NCI-H446 (cell line): ENCODE data around the gene MAF.

ENCODE experiments used
- DNase-seq, 2 experiments: peaks; one replicate each; lab custom pipeline; 2025; lab: John Stamatoyannopoulos, UW

Gene MAF

DNA sequence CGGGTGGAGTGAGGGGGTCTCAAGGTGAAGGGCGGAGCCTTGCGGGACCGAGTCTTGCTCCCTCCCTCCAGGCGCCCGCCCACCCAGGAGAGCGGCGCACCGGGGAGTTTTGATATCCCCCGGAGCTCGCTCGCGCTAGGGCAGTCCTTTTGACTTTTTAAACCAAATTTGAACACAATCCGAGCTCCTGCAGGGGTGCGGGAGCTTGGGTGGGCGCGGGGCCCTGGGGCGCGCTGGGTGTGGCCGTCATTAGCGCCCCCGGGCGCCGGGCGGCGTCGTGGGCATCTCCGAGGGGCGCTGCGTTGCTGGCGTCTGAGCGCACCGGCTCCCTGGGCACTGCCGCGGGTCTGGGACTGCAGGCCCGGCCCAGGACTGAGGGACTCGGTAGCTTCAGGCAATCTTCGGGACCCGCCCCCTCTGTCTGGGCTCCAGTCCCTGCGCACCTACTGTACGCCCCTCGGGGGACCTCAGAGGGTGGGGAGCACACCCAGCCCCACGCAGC lies 10.9 kb downstream of the MAF start:
- no peak for DNase-seq

DNA sequence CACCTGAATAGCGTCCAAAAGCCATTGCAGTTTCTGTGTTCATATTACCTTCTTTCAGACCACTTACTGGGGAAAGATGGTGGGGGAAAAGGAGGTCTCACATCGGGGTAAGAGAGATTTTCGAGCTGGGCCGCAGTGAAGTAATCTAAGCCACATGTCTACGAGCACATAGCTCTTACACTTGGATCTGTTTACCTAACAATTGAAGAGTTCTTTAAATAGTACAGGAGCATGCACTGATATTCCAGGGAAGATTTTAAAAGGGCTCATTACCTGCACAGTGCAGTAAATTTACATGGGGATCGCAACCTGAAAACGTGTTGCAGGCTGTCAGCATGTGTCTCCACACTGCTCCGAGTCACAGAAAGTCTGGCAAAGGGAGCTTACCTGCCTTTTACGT lies 12.6 kb downstream of the MAF start:
- no peak for DNase-seq

DNA sequence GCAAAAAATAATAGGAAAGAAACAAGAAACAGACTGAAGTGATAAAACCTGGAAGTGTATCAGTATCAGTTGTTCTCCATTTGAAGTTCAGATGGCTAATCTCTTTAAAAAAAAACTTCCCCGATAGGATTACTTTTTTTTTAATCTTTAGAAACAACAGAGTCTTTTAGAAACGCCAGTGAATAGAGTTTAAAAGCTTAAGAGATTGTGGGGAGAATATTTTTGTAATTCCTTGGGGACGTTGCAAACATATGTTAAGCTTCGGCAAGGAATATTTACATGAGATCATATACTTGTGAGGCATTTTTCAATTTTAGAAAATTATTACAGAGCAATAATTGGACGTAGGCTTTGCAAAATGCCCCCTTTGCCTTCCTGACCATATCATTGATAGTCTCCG lies 13.2 kb downstream of the MAF start:
- no peak for DNase-seq

DNA sequence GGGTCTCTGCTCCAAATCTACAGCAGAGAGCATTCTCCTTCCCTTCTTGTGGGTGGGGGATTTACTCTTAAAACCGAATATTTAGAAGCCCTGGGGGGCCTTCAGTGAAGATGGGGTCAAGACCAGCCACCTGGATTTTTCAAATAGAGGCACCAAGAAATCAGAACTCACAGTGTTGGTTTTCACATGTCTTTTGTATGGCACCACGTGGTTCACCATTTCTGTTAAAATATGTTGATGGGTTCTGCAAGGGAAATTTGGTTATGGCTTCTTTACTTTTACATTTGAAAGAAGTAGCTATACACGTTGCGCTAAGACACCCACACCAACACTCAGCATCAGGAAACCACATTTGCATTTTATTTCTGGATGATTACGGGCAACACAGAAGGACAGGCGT lies 17.7 kb downstream of the MAF start:
- DNase-seq: no peak

DNA sequence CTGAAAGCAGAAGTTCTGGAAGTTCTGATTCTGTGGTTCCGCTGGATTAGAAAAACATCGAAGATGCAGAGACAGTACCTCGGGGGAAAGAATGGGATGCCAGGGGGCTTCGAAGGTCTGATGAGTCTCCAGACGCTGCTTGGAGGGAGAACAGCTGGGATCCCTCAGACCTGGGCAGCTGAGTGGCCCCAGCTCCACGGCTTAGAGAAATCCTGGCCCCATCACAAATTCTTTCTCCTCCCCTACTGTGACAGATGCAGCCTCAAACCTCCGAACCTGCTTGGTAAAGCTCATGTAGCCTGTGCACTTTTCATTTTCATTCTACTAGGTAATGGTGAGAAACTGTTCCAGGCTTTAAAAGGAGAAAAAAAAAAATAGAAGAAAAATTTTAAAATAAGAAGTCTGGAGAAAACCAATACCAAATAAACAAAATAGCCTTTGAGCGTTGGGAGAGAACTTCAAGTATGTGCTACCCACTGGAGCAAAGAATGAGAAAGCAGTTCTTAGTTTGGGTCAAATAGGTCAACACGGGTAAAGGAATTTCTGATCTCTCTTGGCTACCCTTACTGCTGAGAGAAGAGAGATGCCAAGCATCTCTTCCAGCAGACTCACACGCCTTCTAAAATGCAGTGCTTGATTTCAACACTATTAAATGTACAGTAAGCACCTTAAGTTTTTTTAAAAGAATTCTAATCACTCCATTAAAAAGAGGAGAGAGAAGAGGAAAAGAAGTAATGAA lies 19.9 kb downstream of the MAF start:
- no peak for DNase-seq

DNA sequence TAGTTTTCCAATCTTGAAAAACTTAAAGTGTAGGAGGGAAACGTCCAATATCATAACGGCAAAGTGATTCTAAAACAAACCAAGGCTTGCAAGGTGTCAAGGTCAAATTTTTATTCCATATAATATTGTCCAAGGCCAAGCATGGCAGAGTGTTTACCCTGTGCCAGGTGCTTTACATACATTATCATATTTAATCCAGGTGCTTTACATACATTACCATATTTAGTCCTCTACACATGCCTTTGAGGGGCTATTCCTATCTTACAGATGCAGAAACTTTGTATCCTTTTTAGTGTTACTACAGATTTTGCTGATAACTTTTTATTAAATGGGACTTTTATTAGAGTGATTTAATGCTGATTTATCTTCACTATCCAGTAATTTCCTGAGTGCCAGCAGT lies 23.9 kb downstream of the MAF start:
- DNase-seq: no peak

DNA sequence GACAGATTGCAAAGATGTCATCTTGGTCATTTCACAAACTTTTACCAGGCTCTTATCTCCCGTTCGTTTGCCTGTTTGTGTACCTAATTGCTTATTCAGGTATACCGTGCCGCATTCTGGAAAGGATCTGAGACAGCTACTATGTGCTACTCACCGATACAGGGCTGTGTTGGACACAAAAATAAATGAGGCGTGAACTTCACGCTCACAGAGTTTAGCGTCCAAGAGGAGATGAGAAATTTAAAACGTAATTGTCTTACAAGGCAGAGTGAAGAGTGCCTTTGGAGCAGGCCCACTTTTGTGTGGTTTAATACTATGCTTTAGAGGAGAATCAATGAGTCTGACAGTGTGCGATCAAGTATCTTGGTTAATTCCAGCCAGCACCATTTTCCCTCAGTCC lies 26.7 kb downstream of the MAF start:
- no peak for DNase-seq

DNA sequence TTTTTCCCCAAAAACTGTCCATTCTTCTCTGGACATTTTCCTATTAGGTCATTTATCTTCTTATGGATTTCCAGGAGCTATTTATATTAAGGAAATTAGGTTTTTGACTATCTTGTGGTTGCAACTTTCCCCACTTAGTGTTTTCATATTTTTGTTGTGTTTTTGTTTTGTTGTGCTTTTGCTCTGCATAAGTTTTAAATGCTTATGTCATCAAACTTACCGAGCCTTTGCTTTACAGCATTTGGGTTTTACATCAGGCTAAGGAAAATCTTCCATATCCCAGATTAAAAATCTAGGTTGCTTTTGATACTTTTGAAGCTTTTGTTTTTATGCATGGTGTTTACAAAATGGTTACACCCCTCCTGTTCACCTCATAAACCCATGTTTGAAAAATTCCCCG lies 27.5 kb downstream of the MAF start:
- DNase-seq: no peak

DNA sequence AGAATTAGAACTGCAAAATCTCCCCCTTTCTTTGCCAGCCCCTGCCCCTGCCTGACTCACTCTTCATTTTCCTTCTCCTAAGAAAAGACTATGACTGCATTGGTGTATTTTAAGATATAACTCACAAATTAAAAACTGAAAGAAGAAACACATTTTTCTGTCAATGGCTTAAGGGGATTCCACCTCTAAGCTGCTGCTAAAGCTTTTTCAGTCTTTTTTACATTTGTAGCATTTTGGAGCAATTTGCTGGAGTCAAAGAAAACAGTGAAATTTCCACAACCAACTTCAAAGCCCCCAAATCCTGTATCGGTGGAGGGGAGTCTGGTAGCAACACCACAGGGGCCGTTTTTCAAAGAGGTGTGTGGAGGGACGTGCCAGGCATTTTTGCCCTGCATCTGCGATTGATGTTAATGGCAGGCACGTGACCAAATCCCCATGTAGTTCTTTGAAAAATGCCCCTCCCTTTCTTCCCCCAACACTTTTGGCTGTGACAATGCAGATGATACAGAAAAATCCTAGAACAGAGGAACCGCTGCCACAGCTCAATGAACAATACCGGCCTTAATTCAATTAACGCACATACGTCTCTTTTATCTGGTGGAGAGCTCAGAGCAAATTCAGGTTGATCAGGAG lies 28.5 kb downstream of the MAF start:
- no peak for DNase-seq

DNA sequence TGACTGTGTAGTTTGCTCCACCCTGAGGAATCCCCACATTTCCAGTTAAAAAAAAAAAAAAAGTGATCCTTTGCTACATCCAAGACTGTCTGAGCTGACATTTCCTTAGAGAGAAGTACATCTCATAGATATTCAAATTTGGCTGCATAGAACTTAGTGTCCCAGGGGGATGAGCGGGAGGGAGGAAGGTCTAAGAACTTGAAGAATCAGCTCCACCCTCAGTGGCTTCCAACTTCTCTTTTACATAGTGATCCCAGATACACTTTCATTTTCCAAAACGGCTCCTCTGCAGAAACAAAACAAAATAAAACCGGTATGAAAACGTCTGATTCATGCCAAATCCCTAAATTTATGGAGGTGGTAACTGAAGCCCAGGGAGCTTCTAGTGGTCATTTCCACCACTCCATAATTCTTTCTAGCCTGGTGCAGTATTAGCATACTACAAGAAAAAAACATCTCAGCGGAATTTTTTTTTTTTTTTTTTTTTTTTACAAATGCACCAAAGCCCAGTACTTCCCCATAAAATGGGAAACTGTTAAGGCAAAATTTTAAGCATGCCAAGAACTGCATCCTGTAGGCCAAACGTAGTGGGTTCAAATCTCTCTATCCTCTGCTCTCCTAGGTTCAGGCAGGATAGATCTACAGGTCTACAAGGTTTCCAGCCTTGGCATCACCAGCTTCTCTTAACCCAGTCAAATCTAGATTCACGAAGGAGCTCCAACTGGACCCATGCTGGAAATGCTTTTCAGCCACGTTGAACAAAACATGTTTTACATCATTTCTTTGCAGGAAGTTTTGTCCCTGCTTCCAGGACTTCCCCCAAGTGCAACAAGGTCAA lies 29.3 kb downstream of the MAF start:
- no peak for DNase-seq

DNA sequence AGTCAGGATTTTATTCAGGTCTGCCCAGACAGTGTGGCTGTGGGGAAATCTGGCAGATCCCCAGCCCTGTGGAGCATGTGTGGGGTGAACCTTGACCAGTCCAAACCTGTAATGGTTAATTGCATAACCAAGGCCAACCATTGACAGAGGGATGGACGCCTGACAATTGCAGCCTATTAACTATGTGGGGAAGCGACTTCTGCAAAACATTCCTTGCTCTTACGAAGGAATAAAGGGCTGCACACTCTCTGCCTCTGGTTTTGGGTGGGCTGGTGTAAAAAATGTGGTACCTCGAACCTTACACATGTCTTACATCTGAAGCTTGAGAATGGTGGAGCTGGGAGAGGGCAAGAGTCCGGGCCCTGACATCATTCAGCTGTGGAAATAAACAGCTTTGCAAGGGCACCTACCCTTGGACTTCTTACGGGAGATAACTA lies 35.8 kb downstream of the MAF start:
- DNase-seq: no peak

DNA sequence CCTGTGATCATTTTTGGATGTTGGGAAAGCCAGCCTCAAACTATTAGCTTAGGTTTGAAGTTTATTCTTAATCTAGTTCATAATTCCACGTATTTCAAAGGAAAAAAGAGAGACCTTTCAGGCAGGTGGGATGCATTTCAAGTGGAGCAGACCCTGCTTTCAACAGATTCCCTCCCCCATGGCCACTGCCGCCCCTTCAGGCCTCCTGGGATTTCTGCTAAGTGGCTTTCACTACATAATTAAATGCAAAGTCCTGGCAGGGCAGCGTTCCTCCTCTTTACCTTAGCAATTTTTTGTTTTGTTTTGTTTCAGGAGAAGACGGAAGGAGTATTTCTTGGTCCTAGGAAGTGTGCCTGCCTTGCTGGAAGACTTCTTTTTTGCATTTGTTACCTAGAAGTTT lies 36.6 kb downstream of the MAF start:
- no peak for DNase-seq

DNA sequence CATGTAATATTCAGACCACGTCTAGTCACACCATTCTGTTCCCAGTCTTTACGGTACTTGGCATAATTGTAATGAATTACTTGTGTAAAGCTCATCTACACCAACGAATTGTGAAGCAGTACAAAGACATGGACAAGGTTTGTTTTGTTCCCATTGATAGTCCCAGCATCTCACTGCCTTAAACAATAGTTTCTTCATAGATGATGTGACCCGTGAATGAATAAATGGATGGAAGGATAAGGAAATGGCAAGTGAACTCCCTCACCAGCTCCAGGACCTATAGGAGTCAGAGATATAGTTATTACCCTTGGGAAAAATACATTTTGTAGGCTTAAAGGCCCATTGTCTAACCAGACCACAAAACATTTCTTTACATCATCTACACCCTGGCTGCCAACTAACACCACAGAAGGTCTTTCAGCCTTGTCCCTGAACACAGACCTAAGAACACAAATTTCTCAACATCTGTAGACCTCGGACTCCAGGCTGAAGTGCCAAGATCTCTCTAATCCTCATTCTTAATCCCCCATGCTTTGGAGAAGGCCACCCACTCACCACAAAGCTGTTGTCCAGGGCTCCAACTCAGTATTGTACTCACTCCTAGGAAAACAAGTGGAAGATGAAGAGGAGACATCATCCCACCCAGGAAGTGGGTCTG lies 38.2 kb downstream of the MAF start:
- no peak for DNase-seq

DNA sequence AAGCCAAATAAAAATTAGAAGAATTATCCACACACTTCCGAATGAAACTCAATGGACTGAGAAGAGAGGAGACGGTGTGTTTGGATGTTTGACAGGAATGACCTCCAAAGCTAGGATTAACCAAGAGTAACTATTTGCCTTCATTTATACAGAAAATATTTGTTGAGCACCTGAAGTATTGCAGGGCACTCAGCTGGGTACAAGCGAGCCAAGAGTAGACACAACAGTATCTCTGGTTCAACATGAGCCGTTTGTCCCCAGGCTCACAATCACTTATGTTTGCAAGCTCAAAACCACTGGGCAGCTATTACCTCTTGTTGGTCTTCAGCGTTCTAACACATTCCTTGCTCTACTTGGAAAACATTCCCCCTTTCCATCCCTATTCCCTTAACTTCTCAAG lies 38.8 kb downstream of the MAF start:
- no peak for DNase-seq

DNA sequence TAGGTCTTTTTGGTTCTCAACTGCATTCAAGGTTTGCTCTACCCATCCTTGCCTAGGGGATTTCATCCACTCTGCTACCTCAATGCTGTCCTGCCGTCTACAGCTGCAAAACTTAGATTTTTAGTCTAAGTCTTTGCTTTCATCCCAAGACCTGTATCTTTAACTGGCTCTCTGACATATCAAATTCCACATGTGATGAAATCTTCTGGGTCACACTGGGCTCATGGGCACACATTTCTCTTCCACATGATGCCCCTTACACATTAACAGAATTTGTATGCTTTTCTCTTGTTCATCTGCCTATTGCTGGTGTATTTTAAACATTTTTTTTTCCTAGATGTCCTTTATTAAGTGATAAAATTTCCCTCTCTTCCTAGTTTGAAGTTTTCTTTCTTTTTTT lies 39.6 kb downstream of the MAF start:
- no peak for DNase-seq

DNA sequence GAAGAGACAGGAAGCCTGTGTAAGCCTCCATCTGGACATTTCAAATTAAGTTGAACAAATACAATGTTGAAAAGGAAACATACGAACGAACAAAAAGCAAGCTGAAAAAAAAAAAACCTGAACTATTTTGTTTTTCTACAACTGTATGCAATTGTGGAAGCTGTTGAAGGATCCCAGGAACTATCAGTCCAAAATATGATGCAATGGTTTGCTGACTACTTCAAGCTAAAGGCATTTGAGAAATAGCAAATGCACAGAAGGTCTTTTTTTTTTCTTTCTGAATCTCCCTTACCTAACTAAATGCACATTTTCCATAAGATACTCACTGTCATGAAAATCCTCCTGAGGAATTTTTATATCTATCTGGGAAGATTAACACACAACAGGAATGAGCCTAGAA lies 40.2 kb downstream of the MAF start:
- no peak for DNase-seq

DNA sequence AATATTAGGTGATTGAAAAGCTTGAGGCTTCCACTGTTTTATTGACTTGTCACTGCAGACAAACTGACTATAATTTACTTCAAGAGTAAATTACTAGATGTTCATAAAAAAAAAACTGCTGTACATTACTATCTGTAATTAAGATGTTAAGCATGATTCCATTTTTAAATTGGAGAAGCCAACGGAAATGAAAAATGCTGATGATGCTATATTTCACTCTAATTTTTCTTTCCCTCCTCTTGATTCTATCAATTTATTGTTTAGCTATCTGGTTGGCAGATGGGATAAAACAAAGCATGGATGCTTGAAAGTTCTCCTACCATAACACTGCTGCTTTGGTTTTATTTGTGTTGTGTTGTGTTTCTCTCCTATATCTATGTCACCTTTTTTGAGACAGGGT lies 41.0 kb downstream of the MAF start:
- DNase-seq: no peak

DNA sequence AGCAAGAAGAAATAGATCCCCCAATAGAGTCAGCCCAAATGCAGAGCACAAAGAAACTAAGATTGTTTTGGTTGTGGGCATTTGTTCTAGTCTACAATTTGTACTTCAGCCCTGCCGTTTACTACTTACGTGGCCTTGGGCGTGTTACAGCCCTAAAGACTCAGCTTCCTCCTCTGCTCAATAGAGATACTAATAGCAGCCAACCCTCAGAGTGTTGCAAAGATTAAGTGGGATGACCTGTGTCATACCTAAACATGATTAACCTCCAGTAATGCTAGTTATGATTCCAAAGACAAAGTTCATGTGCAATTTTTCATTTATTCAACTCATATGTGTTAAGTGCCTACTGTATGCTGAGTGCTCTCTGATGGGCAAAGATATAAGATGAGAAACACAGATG lies 43.1 kb downstream of the MAF start:
- DNase-seq: no peak

DNA sequence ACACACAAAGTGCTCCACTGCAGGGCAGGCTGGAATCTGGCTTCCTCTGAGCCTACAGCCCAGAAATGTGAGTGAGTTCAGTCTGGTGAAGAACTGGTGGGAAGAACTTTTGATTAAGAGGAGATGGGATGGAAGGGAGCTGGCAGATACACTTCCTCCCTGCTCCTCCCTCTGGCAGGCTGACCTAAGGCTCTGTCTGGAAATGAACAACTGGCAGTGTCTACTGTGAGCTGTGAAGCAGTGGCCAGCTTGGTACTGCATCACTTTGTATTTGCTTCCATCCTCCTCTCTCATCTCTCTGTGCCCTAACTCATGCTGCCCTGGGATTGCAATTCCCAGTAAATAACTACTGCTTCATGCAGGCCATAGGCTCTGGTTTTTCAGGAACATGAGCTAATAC lies 45.6 kb downstream of the MAF start:
- DNase-seq: no peak

DNA sequence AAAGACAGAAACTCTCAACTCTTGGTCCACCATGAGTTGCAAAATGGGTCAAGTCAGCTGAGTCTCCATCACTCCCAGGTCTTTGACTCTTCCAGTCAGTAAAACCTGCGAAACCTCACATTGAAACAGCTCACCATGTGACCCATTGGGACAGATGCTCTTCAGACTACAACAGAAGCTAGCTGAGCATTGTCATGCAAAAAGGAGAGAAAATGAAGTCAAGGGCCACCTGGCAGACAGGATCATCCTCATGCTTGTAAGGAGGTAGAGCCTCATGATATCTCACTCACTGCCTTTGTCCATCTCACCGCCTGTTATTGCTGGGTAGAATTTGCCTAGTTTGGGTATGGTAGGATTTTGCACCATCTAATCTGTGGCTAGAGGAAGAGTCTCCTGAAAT lies 50.2 kb downstream of the MAF start:
- DNase-seq: no peak

DNA sequence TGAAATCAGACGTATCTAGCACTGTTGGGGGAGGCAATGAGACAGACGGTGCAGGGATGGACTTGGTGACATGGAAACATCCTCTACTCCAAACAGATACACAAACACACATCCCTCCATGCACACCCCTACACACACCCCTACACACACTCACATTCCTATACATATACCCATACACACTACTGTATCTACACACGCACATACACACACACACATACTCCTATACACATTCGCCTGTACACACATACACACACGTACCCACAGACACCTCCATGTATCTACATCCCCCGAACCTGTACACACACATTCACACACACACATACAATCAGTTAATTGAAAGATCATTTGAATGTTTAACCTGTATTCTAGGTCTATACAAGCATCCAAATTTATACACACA lies 53.5 kb downstream of the MAF start:
- no peak for DNase-seq
